Putamen (tissue), 1 donor: ENCODE data around the gene USP17L19.
"Not testable (repeated sequence)": the region's sequence is repeated elsewhere in the genome, so short reads cannot be mapped to it uniquely, and the experiment has no call there.

Source experiments
- DNase-seq: peaks from one replicate; pipeline ENCODE4 v3.0.0-alpha.2; 2016; ENCODE audit warnings: low spot score

USP17L19 gene, protein sequence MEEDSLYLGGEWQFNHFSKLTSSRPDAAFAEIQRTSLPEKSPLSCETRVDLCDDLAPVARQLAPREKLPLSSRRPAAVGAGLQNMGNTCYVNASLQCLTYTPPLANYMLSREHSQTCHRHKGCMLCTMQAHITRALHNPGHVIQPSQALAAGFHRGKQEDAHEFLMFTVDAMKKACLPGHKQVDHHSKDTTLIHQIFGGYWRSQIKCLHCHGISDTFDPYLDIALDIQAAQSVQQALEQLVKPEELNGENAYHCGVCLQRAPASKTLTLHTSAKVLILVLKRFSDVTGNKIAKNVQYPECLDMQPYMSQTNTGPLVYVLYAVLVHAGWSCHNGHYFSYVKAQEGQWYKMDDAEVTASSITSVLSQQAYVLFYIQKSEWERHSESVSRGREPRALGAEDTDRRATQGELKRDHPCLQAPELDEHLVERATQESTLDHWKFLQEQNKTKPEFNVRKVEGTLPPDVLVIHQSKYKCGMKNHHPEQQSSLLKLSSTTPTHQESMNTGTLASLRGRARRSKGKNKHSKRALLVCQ

DNA sequence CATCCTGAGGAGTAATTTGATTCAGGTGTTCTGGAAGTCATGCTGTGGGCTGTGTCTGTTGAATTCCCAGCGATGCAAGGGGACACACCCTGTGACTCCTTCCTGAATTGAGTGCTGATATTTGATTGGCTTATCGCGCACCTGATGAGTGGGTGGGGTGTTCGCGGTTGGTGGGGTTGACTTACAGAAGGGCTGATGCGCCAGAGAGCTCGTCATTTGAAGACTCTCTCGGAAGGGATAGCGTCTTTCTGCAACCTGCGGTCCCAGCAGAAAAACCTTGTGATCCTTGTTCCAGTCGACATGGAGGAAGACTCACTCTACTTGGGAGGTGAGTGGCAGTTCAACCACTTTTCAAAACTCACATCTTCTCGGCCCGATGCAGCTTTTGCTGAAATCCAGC is at the start of gene USP17L19:
Gene USP17L19 (plus strand): TSS at position 301 of the 400 bp plus-strand sequence. CDS start 0 bp downstream, at position 301.
- not testable (repeated sequence) for DNase-seq

DNA sequence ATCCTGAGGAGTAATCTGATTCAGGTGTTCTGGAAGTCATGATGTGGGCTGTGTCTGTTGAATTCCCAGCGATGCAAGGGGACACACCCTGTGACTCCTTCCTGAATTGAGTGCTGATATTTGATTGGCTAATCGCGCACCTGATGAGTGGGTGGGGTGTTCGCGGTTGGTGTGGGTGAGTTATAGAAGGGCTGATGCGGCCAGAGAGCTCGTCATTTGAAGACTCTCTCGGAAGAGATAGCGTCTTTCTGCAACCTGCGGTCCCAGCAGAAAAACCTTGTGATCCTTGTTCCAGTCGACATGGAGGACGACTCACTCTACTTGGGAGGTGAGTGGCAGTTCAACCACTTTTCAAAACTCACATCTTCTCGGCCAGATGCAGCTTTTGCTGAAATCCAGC is 42.8 kb upstream of the USP17L19 start, which contains the start of gene USP17L10:
Gene USP17L10 (plus strand): TSS at position 301 of the 400 bp plus-strand sequence. CDS start 0 bp downstream, at position 301.
- DNase-seq, result not testable (repeated sequence)

DNA sequence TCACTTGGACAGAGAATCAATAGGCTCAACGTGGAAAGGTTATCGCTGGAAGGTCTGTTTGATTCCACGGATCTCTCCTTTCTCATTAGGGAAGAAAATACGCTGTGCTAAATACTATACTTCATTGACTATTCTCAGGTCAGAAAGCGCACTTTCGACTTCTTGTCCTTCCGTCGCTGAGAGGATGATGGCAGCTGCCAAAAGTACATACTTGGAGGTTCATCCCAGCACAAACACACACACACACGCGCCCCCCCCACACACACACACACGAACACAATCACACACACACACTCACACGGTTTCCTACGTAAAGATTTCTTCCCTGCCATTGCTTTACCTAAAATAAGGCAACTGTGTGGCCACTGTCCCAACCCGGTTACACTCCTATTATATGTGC is 38.5 kb upstream of the USP17L19 start:
- not testable (repeated sequence) for DNase-seq

DNA sequence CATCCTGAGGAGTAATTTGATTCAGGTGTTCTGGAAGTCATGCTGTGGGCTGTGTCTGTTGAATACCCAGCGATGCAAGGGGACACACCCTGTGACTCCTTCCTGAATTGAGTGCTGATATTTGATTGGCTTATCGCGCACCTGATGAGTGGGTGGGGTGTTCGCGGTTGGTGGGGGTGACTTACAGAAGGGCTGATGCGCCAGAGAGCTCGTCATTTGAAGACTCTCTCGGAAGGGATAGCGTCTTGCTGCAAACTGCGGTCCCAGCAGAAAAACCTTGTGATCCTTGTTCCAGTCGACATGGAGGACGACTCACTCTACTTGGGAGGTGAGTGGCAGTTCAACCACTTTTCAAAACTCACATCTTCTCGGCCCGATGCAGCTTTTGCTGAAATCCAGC is 38.1 kb upstream of the USP17L19 start, which contains the start of gene USP17L11:
Gene USP17L11 (plus strand): TSS at position 301 of the 400 bp plus-strand sequence. CDS start 0 bp downstream, at position 301.
- DNase-seq, result not testable (repeated sequence)

DNA sequence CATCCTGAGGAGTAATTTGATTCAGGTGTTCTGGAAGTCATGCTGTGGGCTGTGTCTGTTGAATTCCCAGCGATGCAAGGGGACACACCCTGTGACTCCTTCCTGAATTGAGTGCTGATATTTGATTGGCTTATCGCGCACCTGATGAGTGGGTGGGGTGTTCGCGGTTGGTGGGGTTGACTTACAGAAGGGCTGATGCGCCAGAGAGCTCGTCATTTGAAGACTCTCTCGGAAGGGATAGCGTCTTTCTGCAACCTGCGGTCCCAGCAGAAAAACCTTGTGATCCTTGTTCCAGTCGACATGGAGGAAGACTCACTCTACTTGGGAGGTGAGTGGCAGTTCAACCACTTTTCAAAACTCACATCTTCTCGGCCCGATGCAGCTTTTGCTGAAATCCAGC is 33.3 kb upstream of the USP17L19 start, which contains the start of gene USP17L12:
Gene USP17L12 (plus strand): TSS at position 301 of the 400 bp plus-strand sequence. CDS start 0 bp downstream, at position 301.
- not testable (repeated sequence) for DNase-seq

DNA sequence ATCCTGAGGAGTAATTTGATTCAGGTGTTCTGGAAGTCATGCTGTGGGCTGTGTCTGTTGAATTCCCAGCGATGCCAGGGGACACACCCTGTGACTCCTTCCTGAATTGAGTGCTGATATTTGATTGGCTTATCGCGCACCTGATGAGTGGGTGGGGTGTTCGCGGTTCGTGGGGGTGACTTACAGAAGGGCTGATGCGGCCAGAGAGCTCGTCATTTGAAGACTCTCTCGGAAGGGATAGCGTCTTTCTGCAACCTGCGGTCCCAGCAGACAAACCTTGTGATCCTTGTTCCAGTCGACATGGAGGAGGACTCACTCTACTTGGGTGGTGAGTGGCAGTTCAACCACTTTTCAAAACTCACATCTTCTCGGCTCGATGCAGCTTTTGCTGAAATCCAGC is 28.6 kb upstream of the USP17L19 start, which contains the start of gene USP17L13:
Gene USP17L13 (plus strand): TSS at position 301 of the 400 bp plus-strand sequence. CDS start 0 bp downstream, at position 301.
- DNase-seq, result not testable (repeated sequence)

DNA sequence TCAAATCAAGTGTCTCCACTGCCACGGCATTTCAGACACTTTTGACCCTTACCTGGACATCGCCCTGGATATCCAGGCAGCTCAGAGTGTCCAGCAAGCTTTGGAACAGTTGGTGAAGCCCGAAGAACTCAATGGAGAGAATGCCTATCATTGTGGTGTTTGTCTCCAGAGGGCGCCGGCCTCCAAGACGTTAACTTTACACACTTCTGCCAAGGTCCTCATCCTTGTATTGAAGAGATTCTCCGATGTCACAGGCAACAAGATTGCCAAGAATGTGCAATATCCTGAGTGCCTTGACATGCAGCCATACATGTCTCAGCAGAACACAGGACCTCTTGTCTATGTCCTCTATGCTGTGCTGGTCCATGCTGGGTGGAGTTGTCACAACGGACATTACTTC is 22.9 kb upstream of the USP17L19 start:
- not testable (repeated sequence) for DNase-seq

DNA sequence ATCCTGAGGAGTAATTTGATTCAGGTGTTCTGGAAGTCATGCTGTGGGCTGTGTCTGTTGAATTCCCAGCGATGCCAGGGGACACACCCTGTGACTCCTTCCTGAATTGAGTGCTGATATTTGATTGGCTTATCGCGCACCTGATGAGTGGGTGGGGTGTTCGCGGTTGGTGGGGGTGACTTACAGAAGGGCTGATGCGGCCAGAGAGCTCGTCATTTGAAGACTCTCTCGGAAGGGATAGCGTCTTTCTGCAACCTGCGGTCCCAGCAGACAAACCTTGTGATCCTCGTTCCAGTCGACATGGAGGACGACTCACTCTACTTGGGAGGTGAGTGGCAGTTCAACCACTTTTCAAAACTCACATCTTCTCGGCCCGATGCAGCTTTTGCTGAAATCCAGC is 19.1 kb upstream of the USP17L19 start, which contains the start of gene USP17L15:
Gene USP17L15 (plus strand): TSS at position 301 of the 400 bp plus-strand sequence. CDS start 0 bp downstream, at position 301.
- not testable (repeated sequence) for DNase-seq

DNA sequence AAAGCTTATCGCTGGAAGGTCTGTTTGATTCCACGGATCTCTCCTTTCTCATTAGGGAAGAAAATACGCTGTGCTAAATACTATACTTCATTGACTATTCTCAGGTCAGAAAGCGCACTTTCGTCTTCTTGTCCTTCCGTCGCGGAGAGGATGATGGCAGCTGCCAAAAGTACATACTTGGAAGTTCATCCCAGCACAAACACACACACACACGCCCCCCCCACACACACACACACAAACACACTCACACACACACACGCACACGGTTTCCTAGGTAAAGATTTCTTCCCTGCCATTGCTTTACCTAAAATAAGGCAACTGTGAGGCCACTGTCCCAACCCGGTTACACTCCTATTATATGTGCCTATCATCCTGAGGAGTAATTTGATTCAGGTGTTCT is 14.7 kb upstream of the USP17L19 start:
- not testable (repeated sequence) for DNase-seq

DNA sequence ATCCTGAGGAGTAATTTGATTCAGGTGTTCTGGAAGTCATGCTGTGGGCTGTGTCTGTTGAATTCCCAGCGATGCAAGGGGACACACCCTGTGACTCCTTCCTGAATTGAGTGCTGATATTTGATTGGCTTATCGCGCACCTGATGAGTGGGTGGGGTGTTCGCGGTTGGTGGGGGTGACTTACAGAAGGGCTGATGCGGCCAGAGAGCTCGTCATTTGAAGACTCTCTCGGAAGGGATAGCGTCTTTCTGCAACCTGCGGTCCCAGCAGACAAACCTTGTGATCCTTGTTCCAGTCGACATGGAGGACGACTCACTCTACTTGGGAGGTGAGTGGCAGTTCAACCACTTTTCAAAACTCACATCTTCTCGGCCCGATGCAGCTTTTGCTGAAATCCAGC is 9.6 kb upstream of the USP17L19 start, which contains the start of gene USP17L17:
Gene USP17L17 (plus strand): TSS at position 301 of the 400 bp plus-strand sequence. CDS start 0 bp downstream, at position 301.
- DNase-seq, result not testable (repeated sequence)

DNA sequence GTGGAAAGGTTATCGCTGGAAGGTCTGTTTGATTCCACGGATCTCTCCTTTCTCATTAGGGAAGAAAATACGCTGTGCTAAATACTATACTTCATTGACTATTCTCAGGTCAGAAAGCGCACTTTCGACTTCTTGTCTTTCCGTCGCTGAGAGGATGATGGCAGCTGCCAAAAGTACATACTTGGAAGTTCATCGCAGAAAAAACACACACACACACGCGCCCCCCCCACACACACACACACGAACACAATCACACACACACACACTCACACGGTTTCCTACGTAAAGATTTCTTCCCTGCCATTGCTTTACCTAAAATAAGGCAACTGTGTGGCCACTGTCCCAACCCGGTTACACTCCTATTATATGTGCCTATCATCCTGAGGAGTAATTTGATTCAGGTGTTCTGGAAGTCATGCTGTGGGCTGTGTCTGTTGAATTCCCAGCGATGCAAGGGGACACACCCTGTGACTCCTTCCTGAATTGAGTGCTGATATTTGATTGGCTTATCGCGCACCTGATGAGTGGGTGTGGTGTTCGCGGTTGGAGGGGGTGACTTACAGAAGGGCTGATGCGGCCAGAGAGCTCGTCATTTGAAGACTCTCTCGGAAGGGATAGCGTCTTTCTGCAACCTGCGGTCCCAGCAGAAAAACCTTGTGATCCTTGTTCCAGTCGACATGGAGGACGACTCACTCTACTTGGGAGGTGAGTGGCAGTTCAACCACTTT is 5.1 kb upstream of the USP17L19 start, which contains the start of gene USP17L18:
Gene USP17L18 (plus strand): TSS at position 678 of the 728 bp plus-strand sequence. CDS start 0 bp downstream, at position 678.
- DNase-seq, result peak; percentile 0

DNA sequence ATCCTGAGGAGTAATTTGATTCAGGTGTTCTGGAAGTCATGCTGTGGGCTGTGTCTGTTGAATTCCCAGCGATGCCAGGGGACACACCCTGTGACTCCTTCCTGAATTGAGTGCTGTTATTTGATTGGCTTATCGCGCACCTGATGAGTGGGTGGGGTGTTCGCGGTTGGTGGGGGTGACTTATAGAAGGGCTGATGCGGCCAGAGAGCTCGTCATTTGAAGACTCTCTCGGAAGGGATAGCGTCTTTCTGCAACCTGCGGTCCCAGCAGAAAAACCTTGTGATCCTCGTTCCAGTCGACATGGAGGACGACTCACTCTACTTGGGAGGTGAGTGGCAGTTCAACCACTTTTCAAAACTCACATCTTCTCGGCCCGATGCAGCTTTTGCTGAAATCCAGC is 4.6 kb downstream of the USP17L19 start, which contains the start of gene USP17L20:
Gene USP17L20 (plus strand): TSS at position 301 of the 400 bp plus-strand sequence. CDS start 0 bp downstream, at position 301.
- DNase-seq, result not testable (repeated sequence)

DNA sequence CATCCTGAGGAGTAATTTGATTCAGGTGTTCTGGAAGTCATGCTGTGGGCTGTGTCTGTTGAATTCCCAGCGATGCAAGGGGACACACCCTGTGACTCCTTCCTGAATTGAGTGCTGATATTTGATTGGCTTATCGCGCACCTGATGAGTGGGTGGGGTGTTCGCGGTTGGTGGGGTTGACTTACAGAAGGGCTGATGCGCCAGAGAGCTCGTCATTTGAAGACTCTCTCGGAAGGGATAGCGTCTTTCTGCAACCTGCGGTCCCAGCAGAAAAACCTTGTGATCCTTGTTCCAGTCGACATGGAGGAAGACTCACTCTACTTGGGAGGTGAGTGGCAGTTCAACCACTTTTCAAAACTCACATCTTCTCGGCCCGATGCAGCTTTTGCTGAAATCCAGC is 9.4 kb downstream of the USP17L19 start, which contains the start of gene USP17L21:
Gene USP17L21 (plus strand): TSS at position 301 of the 400 bp plus-strand sequence. CDS start 0 bp downstream, at position 301.
- not testable (repeated sequence) for DNase-seq

DNA sequence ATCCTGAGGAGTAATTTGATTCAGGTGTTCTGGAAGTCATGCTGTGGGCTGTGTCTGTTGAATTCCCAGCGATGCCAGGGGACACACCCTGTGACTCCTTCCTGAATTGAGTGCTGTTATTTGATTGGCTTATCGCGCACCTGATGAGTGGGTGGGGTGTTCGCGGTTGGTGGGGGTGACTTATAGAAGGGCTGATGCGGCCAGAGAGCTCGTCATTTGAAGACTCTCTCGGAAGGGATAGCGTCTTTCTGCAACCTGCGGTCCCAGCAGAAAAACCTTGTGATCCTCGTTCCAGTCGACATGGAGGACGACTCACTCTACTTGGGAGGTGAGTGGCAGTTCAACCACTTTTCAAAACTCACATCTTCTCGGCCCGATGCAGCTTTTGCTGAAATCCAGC is 14.1 kb downstream of the USP17L19 start, which contains the start of gene USP17L22:
Gene USP17L22 (plus strand): TSS at position 301 of the 400 bp plus-strand sequence. CDS start 0 bp downstream, at position 301.
- not testable (repeated sequence) for DNase-seq

DNA sequence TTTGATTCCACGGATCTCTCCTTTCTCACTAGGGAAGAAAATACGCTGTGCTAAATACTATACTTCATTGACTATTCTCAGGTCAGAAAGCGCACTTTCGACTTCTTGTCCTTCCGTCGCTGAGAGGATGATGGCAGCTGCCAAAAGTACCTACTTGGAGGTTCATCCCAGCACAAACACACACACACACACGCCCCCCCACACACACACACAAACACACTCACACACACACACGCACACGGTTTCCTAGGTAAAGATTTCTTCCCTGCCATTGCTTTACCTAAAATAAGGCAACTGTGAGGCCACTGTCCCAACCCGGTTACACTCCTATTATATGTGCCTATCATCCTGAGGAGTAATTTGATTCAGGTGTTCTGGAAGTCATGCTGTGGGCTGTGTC is 18.5 kb downstream of the USP17L19 start:
- DNase-seq, result not testable (repeated sequence)
